Naive thymus-derived CD8-positive, alpha-beta T cell (primary cell): Measurements from ENCODE around the gene ICA1. TPM values are rescaled to one million over a fixed set of nuclear protein-coding genes. Genes with fewer than 3 reads are reported as not detected.
A peak's percentile ranks its signal among the peaks of the same experiment; 100 is the strongest.

Source experiments
- ATAC-seq, 2 donors: fragments of 150-1000 bp; cut with Tn5 transposase in 1 of 2; sonication (Bioruptor Pico), chemical (Tn5 transposase) in 1 of 2; 1 replicate in 1 of 2; 2 replicates in 1 of 2; pipeline ENCODE4 v1.10.0; 2021; ENCODE audit warnings: mild to moderate bottlenecking in 2 of 2, moderate library complexity in 2 of 2
- POLR2A ChIA-PET: fragments of 350-600 bp; sonication (Branson Sonifier 250); formaldehyde crosslinking; loops from one replicate; lab custom pipeline; 2021; ENCODE audit warnings: antibody characterized with exemption; lab: Charles Lee
- DNase-seq, 10 donors: peaks; one replicate each; pipeline versions ENCODE4 v3.0.0 to v3.0.0-alpha.2; 2020 to 2022
- H3K27ac Mint-ChIP-seq, 10 donors: one replicate each; pipeline ENCODE4 v1.8.0; 2020 to 2022; ENCODE audit warnings: mild to moderate bottlenecking in 10 of 10, mixed read lengths in 10 of 10, moderate library complexity in 4 of 10, inconsistent platforms in 1 of 10
- H3K27me3 Mint-ChIP-seq, 5 donors: one replicate each; pipeline ENCODE4 v1.8.0; 2021 to 2022; ENCODE audit warnings: mixed read lengths in 5 of 5
- H3K36me3 Mint-ChIP-seq, 3 donors: one replicate each; pipeline ENCODE4 v1.8.0; 2020 to 2022; ENCODE audit warnings: mixed read lengths in 3 of 3, mild to moderate bottlenecking in 2 of 3, inconsistent platforms in 1 of 3
- H3K4me1 Mint-ChIP-seq, 4 donors: one replicate each; pipeline ENCODE4 v1.8.0; 2021 to 2022; ENCODE audit warnings: mixed read lengths in 4 of 4
- H3K4me3 Mint-ChIP-seq, 10 donors: one replicate each; pipeline ENCODE4 v1.8.0; 2020 to 2022; ENCODE audit warnings: mild to moderate bottlenecking in 10 of 10, mixed read lengths in 10 of 10, moderate library complexity in 6 of 10, inconsistent platforms in 1 of 10
- H3K9me3 Mint-ChIP-seq, 9 donors: one replicate each; pipeline ENCODE4 v1.8.0; 2020 to 2022; ENCODE audit warnings: mixed read lengths in 9 of 9, mild to moderate bottlenecking in 3 of 9, inconsistent platforms in 1 of 9, moderate library complexity in 1 of 9
- polyA plus RNA-seq, 3 donors: library from polyadenylated mRNA; unstranded; fragments of 300-500 nt; fragmentation: Illumina TruSeq; gene quantifications; one replicate each; pipeline ENCODE4 v1.2.3, GENCODE V29; 2021
- total RNA-seq, 8 experiments: library from RNA in 2 of 8; stranded (reverse) in 2 of 8; gene quantifications; one replicate each; pipeline ENCODE4 v1.2.3 and lab custom pipeline; 2021 to 2026

Gene ICA1
- total and polyA plus RNA-seq, 5 experiments from 2014 or later, result 0.71 to 1.3 (median 1.1) TPM; not detected in 1

GRCh38 chr7:8216334-8216690 is 45.7 kb downstream of the ICA1 start:
- no peaks in the 10 kb centered on the region for H3K27me3 Mint-ChIP-seq
- DNase-seq (no peak), ATAC-seq (no peak)
- no peaks in the 10 kb centered on the region for H3K36me3 Mint-ChIP-seq
- POLR2A ChIA-PET, result no interaction called here
- no peak overlapping the region for H3K27ac Mint-ChIP-seq
- no peak overlapping the region for H3K4me3 Mint-ChIP-seq
- peaks cover 0 to 2% (median 2%) of the 10 kb centered on the region in 4 donors for H3K4me1 Mint-ChIP-seq
- H3K9me3 Mint-ChIP-seq, result no peaks in the 10 kb centered on the region

GRCh38 chr7:8215648-8216333 is 46.2 kb downstream of the ICA1 start:
- H3K27me3 Mint-ChIP-seq, result no peaks in the 10 kb centered on the region
- DNase-seq (no peak), ATAC-seq (no peak)
- no peaks in the 10 kb centered on the region for H3K9me3 Mint-ChIP-seq
- peaks cover 0 to 2% (median 2%) of the 10 kb centered on the region in 4 donors for H3K4me1 Mint-ChIP-seq
- peak overlapping the region in 1 of 10 donors; percentile 14 for H3K27ac Mint-ChIP-seq
- POLR2A ChIA-PET, result no interaction called here
- H3K4me3 Mint-ChIP-seq, result no peak overlapping the region
- H3K36me3 Mint-ChIP-seq, result no peaks in the 10 kb centered on the region

- ATAC-seq, result no peak
These were observed 47.6 kb downstream of the ICA1 start for GRCh38 chr7:8214244-8214824.

GRCh38 chr7:8213381-8213780 is 48.6 kb downstream of the ICA1 start:
- DNase-seq (no peak), ATAC-seq (no peak)
- no peaks in the 10 kb centered on the region for H3K27me3 Mint-ChIP-seq
- H3K36me3 Mint-ChIP-seq, result no peaks in the 10 kb centered on the region
- H3K9me3 Mint-ChIP-seq, result no peaks in the 10 kb centered on the region
- POLR2A ChIA-PET, result no interaction called here
- H3K27ac Mint-ChIP-seq, result no peak overlapping the region
- peaks cover 0 to 2% (median 2%) of the 10 kb centered on the region in 4 donors for H3K4me1 Mint-ChIP-seq
- H3K4me3 Mint-ChIP-seq, result no peak overlapping the region

More at GRCh38 chr7:8214244-8214824, 47.6 kb downstream of the ICA1 start:
- Mint-ChIP-seq H3K4me1 (peaks cover 0 to 2% (median 2%) of the 10 kb centered on the region in 4 donors), H3K9me3 (no peaks in the 10 kb centered on the region), H3K27me3 (no peaks in the 10 kb centered on the region), H3K36me3 (no peaks in the 10 kb centered on the region), H3K4me3 (no peak overlapping the region), H3K27ac (peak overlapping the region in 1 of 10 donors; percentile 48)
- POLR2A ChIA-PET, result interaction anchor here (0.7 kb wide), 1 partner anchor 548 kb away, joined by 3 read pairs; no protein-coding TSS in a partner anchor
- DNase-seq, result no peak

GRCh38 chr7:8212638-8213037 is 49.3 kb downstream of the ICA1 start:
- no peak for DNase-seq
- no peaks in the 10 kb centered on the region for H3K27me3 Mint-ChIP-seq
- H3K4me1 Mint-ChIP-seq, result peaks cover 0 to 2% (median 2%) of the 10 kb centered on the region in 4 donors
- POLR2A ChIA-PET, result no interaction called here
- H3K9me3 Mint-ChIP-seq, result no peaks in the 10 kb centered on the region
- peak overlapping the region in 1 of 10 donors; percentile 31 for H3K27ac Mint-ChIP-seq
- H3K4me3 Mint-ChIP-seq, result no peak overlapping the region
- H3K36me3 Mint-ChIP-seq, result no peaks in the 10 kb centered on the region
- ATAC-seq, result no peak

GRCh38 chr7:8211725-8212096 is 50.3 kb downstream of the ICA1 start:
- Mint-ChIP-seq H3K4me1 (no peaks in the 10 kb centered on the region), H3K36me3 (no peaks in the 10 kb centered on the region), H3K4me3 (no peak overlapping the region), H3K27ac (no peak overlapping the region), H3K9me3 (no peaks in the 10 kb centered on the region), H3K27me3 (peaks cover 0 to under 1% (median 0%) of the 10 kb centered on the region in 5 donors)
- POLR2A ChIA-PET, result no interaction called here
- DNase-seq, result no peak
- no peak for ATAC-seq

- H3K27ac Mint-ChIP-seq, result peak overlapping the region in 1 of 10 donors; percentile 6
- no peaks in the 10 kb centered on the region for H3K9me3 Mint-ChIP-seq
- H3K4me1 Mint-ChIP-seq, result no peaks in the 10 kb centered on the region
- POLR2A ChIA-PET, result no interaction called here
- H3K36me3 Mint-ChIP-seq, result no peaks in the 10 kb centered on the region
- peaks cover 0 to 1% (median 0%) of the 10 kb centered on the region in 5 donors for H3K27me3 Mint-ChIP-seq
- ATAC-seq (no peak), DNase-seq (no peak)
- no peak overlapping the region for H3K4me3 Mint-ChIP-seq
These were observed 50.9 kb downstream of the ICA1 start for GRCh38 chr7:8210845-8211724.

GRCh38 chr7:8209353-8209752 is 52.6 kb downstream of the ICA1 start:
- H3K27me3 Mint-ChIP-seq, result peaks cover 0 to 1% (median 1%) of the 10 kb centered on the region in 5 donors
- no peak overlapping the region for H3K4me3 Mint-ChIP-seq
- no peaks in the 10 kb centered on the region for H3K4me1 Mint-ChIP-seq
- H3K27ac Mint-ChIP-seq, result no peak overlapping the region
- DNase-seq (no peak), ATAC-seq (no peak)
- H3K9me3 Mint-ChIP-seq, result no peaks in the 10 kb centered on the region
- POLR2A ChIA-PET, result no interaction called here
- H3K36me3 Mint-ChIP-seq, result no peaks in the 10 kb centered on the region

- H3K4me3 Mint-ChIP-seq, result no peak overlapping the region
- DNase-seq (no peak), ATAC-seq (no peak)
- H3K4me1 Mint-ChIP-seq, result no peaks in the 10 kb centered on the region
- H3K27me3 Mint-ChIP-seq, result peaks cover 0 to 1% (median 1%) of the 10 kb centered on the region in 5 donors
- POLR2A ChIA-PET, result no interaction called here
- H3K36me3 Mint-ChIP-seq, result no peaks in the 10 kb centered on the region
- no peaks in the 10 kb centered on the region for H3K9me3 Mint-ChIP-seq
- no peak overlapping the region for H3K27ac Mint-ChIP-seq
These were observed 53.2 kb downstream of the ICA1 start for GRCh38 chr7:8208816-8209215.

GRCh38 chr7:8206956-8207355 is 55.0 kb downstream of the ICA1 start:
- DNase-seq (no peak), ATAC-seq (no peak)
- peaks cover 0 to 1% (median 1%) of the 10 kb centered on the region in 5 donors for H3K27me3 Mint-ChIP-seq
- POLR2A ChIA-PET, result no interaction called here
- no peak overlapping the region for H3K4me3 Mint-ChIP-seq
- H3K36me3 Mint-ChIP-seq, result no peaks in the 10 kb centered on the region
- no peaks in the 10 kb centered on the region for H3K9me3 Mint-ChIP-seq
- no peaks in the 10 kb centered on the region for H3K4me1 Mint-ChIP-seq
- no peak overlapping the region for H3K27ac Mint-ChIP-seq

- Mint-ChIP-seq H3K4me3 (no peak overlapping the region), H3K36me3 (no peaks in the 10 kb centered on the region), H3K27me3 (peaks cover 0 to 1% (median 1%) of the 10 kb centered on the region in 5 donors), H3K4me1 (peaks cover 0 to 6% (median 0%) of the 10 kb centered on the region in 4 donors), H3K27ac (no peak overlapping the region), H3K9me3 (no peaks in the 10 kb centered on the region)
- POLR2A ChIA-PET, result no interaction called here
- ATAC-seq (no peak), DNase-seq (no peak)
These were observed 56.4 kb downstream of the ICA1 start for GRCh38 chr7:8205537-8205936.

GRCh38 chr7:8205031-8205387 is 57.0 kb downstream of the ICA1 start:
- no peak overlapping the region for H3K4me3 Mint-ChIP-seq

More at GRCh38 chr7:8205031-8205387, 57.0 kb downstream of the ICA1 start:
- POLR2A ChIA-PET, result no interaction called here
- Mint-ChIP-seq H3K27me3 (peaks cover 0 to 1% (median 1%) of the 10 kb centered on the region in 5 donors), H3K36me3 (no peaks in the 10 kb centered on the region), H3K27ac (no peak overlapping the region), H3K4me1 (peaks cover 0 to 6% (median 0%) of the 10 kb centered on the region in 4 donors), H3K9me3 (no peaks in the 10 kb centered on the region)
- ATAC-seq (no peak), DNase-seq (no peak)
